Astrocyte (in vitro differentiated cells and primary cell): ENCODE results near the gene SYNE1. TPM values are rescaled to one million over a fixed set of nuclear protein-coding genes. Genes with fewer than 3 reads are reported as not detected.

Experiments used
- DNase-seq: peaks from one replicate; pipeline ENCODE4 v3.0.0-alpha.2; 2010; ENCODE audit warnings: low read depth
- FAIRE-seq: peaks from 2 replicates; lab custom pipeline; 2011; peaks lifted over from hg19 to GRCh38; lab: Jason Lieb, UNC
- H2AFZ ChIP-seq: 2 replicates; pipeline ENCODE4 v1.6.0; 2012; ENCODE audit warnings: low read depth, low read length, inconsistent platforms
- H3K27ac ChIP-seq: 2 replicates; pipeline ENCODE4 v1.5.1; 2011; ENCODE audit warnings: low read depth, low read length, inconsistent platforms
- H3K27me3 ChIP-seq: 2 replicates; pipeline ENCODE4 v1.6.0; 2011; ENCODE audit warnings: low read length, inconsistent platforms; ENCODE audit not compliant: insufficient read depth
- H3K36me3 ChIP-seq: 2 replicates; pipeline ENCODE4 v1.5.1; 2011; ENCODE audit warnings: low read length, inconsistent platforms; ENCODE audit not compliant: insufficient read depth
- H3K4me1 ChIP-seq: 2 replicates; pipeline ENCODE4 v1.5.1; 2011; ENCODE audit warnings: low read length, inconsistent platforms; ENCODE audit not compliant: insufficient read depth
- H3K4me2 ChIP-seq: 2 replicates; pipeline ENCODE4 v1.6.0; 2012; ENCODE audit warnings: low read length, inconsistent platforms
- H3K4me3 ChIP-seq: 2 replicates; pipeline ENCODE4 v1.5.1; 2011; ENCODE audit warnings: low read depth, mild to moderate bottlenecking, low read length, inconsistent platforms; ENCODE audit not compliant: insufficient read depth
- H3K79me2 ChIP-seq: 2 replicates; pipeline ENCODE4 v1.6.0; 2012; ENCODE audit warnings: mild to moderate bottlenecking, low read length, inconsistent platforms; ENCODE audit not compliant: insufficient read depth
- H3K9ac ChIP-seq: 2 replicates; pipeline ENCODE4 v1.6.0; 2012; ENCODE audit warnings: mild to moderate bottlenecking, low read length, inconsistent platforms
- H3K9me3 ChIP-seq: 2 replicates; pipeline ENCODE4 v1.5.1; 2012; ENCODE audit warnings: low read depth, mild to moderate bottlenecking, low read length, inconsistent platforms; ENCODE audit not compliant: insufficient read depth
- H4K20me1 ChIP-seq: 2 replicates; pipeline ENCODE4 v1.6.0; 2012; ENCODE audit warnings: low read length, inconsistent platforms; ENCODE audit not compliant: insufficient read depth
- H3K27ac Mint-ChIP-seq: one replicate; pipeline ENCODE4 v1.8.0; 2021; ENCODE audit warnings: mild to moderate bottlenecking, mixed read lengths; ENCODE audit not compliant: unreplicated experiment
- H3K27me3 Mint-ChIP-seq: one replicate; pipeline ENCODE4 v1.8.0; 2021; ENCODE audit warnings: low read depth, mixed read lengths; ENCODE audit not compliant: unreplicated experiment
- H3K36me3 Mint-ChIP-seq: one replicate; pipeline ENCODE4 v1.8.0; 2021; ENCODE audit warnings: low read depth, mixed read lengths; ENCODE audit not compliant: unreplicated experiment
- H3K4me1 Mint-ChIP-seq: one replicate; pipeline ENCODE4 v1.8.0; 2021; ENCODE audit warnings: low read depth, mixed read lengths; ENCODE audit not compliant: unreplicated experiment
- H3K4me3 Mint-ChIP-seq: one replicate; pipeline ENCODE4 v1.8.0; 2021; ENCODE audit warnings: mild to moderate bottlenecking, moderate library complexity, mixed read lengths; ENCODE audit not compliant: unreplicated experiment
- H3K9me3 Mint-ChIP-seq: one replicate; pipeline ENCODE4 v1.8.0; 2021; ENCODE audit warnings: mild to moderate bottlenecking, mixed read lengths; ENCODE audit not compliant: unreplicated experiment
- CTCF ChIP-seq: IDR thresholded peaks from 2 replicates; pipeline ENCODE4 v1.5.1; 2011; ENCODE audit warnings: low read depth, mild to moderate bottlenecking, inconsistent platforms, low read length, moderate library complexity; ENCODE audit not compliant: insufficient read depth
- EZH2 ChIP-seq: IDR thresholded peaks from 2 replicates; pipeline ENCODE4 v1.6.1; 2012; ENCODE audit warnings: mild to moderate bottlenecking, low read length, inconsistent platforms; ENCODE audit not compliant: insufficient read depth
- total RNA-seq: library from RNA; stranded (reverse); gene quantifications from 2 replicates; pipeline ENCODE4 v1.2.1, GENCODE V29; 2021

Gene SYNE1
- total RNA-seq, 1 donor from 2014 or later = 66.5 TPM

DNA sequence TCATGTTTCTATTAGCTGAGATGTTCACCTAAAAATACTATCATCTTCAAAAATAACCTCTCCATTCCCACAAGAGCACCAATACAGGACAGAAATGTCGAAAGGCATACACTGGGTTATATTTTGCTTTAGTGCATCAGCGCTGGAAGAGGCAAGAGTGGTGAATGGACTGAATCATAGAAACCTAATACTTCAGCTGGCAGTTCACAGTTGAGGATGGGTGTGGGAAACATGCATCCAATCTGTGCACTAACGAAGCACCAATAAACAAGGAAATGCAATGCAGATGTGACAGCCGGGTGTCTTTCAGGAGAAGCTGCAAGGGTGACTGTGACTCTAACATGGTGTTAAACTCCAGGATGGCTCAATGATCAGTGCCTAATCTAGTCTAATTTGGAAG is 463.8 kb downstream of the SYNE1 start:
- Histone ChIP-seq H3K27me3 (no peaks in the 10 kb centered on the region), H3K79me2 (no peaks in the 10 kb centered on the region), H3K4me2 (no peak overlapping the region), H2AFZ (no peak overlapping the region), H3K9ac (no peak overlapping the region), H4K20me1 (peaks cover 3% of the 10 kb centered on the region), H3K27ac (no peak overlapping the region), H3K36me3 (peaks cover 35% of the 10 kb centered on the region), H3K4me1 (peaks cover 9% of the 10 kb centered on the region), H3K4me3 (no peak overlapping the region), H3K9me3 (no peaks in the 10 kb centered on the region)
- TF ChIP-seq EZH2 (no peak), CTCF (no peak)
- FAIRE-seq (no peak), DNase-seq (no peak)
- no peaks in the 10 kb centered on the region for H3K27me3 Mint-ChIP-seq
- no peak overlapping the region for H3K4me3 Mint-ChIP-seq
- no peak overlapping the region for H3K27ac Mint-ChIP-seq
- no peaks in the 10 kb centered on the region for H3K9me3 Mint-ChIP-seq
- H3K36me3 Mint-ChIP-seq = peaks cover 6% of the 10 kb centered on the region
- peaks cover 7% of the 10 kb centered on the region for H3K4me1 Mint-ChIP-seq

- no peak for TF ChIP-seq CTCF
- TF ChIP-seq EZH2 = no peak
Measured at GRCh38 chr6:152170702-152171667, 466.2 kb downstream of the SYNE1 start.

GRCh38 chr6:152170313-152170701 is 466.9 kb downstream of the SYNE1 start:
- Histone ChIP-seq H3K79me2 (no peaks in the 10 kb centered on the region), H3K4me1 (peaks cover 9% of the 10 kb centered on the region), H3K36me3 (peaks cover 17% of the 10 kb centered on the region), H3K27ac (peak overlapping the region; percentile 44), H3K9me3 (no peaks in the 10 kb centered on the region), H3K4me2 (peak overlapping the region; percentile 77), H4K20me1 (peaks cover 3% of the 10 kb centered on the region), H3K9ac (no peak overlapping the region), H3K27me3 (no peaks in the 10 kb centered on the region), H2AFZ (no peak overlapping the region), H3K4me3 (no peak overlapping the region)
- Mint-ChIP-seq H3K4me3 (no peak overlapping the region), H3K4me1 (peaks cover 7% of the 10 kb centered on the region), H3K27me3 (no peaks in the 10 kb centered on the region), H3K27ac (no peak overlapping the region), H3K36me3 (peaks cover 4% of the 10 kb centered on the region), H3K9me3 (no peaks in the 10 kb centered on the region)
- DNase-seq (no peak), FAIRE-seq (no peak)
- no peak for TF ChIP-seq EZH2
- TF ChIP-seq CTCF = no peak

More at GRCh38 chr6:152170702-152171667, 466.2 kb downstream of the SYNE1 start:
- Histone ChIP-seq H3K9ac (peak overlapping the region; percentile 63), H3K9me3 (no peaks in the 10 kb centered on the region), H3K79me2 (no peaks in the 10 kb centered on the region), H3K27me3 (no peaks in the 10 kb centered on the region), H3K4me3 (peak overlapping the region; percentile 20), H3K4me1 (peaks cover 9% of the 10 kb centered on the region), H2AFZ (no peak overlapping the region), H3K27ac (peak overlapping the region; percentile 70), H3K36me3 (peaks cover 22% of the 10 kb centered on the region), H4K20me1 (peaks cover 3% of the 10 kb centered on the region), H3K4me2 (peak overlapping the region; percentile 77)
- Mint-ChIP-seq H3K27ac (no peak overlapping the region), H3K27me3 (no peaks in the 10 kb centered on the region), H3K36me3 (peaks cover 6% of the 10 kb centered on the region), H3K4me1 (peaks cover 7% of the 10 kb centered on the region), H3K9me3 (no peaks in the 10 kb centered on the region), H3K4me3 (no peak overlapping the region)
- FAIRE-seq = peak; percentile 43
- DNase-seq = peak; percentile 97
